A673 (cell line): ENCODE results near the gene FZD7.

Experiments used
- CTCF ChIP-seq: fragments of 300-800, 200-600 bp; sonication (generic); conservative IDR thresholded peaks from 2 replicates; pipeline ENCODE4 v1.5.1; 2017; ENCODE audit warnings: low read depth, mild to moderate bottlenecking, antibody characterized with exemption, low read length, moderate library complexity, mixed read lengths
- EZH2 ChIP-seq: fragments of 200-600 bp; sonication (generic); IDR thresholded peaks from 2 replicates; pipeline ENCODE4 v1.6.1; 2017; ENCODE audit warnings: borderline replicate concordance, low read depth, mild to moderate bottlenecking, mixed read lengths, antibody characterized with exemption, low read length; ENCODE audit not compliant: poor library complexity, severe bottlenecking

- TF ChIP-seq CTCF (no peak), EZH2 (no peak)
Observed at GRCh38 chr2:202046572-202046971, 12.9 kb downstream of the FZD7 start.
